GM21576 (cell line): ENCODE measurements around the gene TBC1D32.
"Not testable (repeated sequence)": the region's sequence is repeated elsewhere in the genome, so short reads cannot be mapped to it uniquely, and the experiment has no call there.

ENCODE experiments used
- ATAC-seq: cut with Tn5 transposase; IDR thresholded peaks from one replicate; pipeline ENCODE4 v1.9.1; 2021; ENCODE audit warnings: mild to moderate bottlenecking, moderate library complexity; ENCODE audit not compliant: unreplicated experiment

TBC1D32 gene

DNA sequence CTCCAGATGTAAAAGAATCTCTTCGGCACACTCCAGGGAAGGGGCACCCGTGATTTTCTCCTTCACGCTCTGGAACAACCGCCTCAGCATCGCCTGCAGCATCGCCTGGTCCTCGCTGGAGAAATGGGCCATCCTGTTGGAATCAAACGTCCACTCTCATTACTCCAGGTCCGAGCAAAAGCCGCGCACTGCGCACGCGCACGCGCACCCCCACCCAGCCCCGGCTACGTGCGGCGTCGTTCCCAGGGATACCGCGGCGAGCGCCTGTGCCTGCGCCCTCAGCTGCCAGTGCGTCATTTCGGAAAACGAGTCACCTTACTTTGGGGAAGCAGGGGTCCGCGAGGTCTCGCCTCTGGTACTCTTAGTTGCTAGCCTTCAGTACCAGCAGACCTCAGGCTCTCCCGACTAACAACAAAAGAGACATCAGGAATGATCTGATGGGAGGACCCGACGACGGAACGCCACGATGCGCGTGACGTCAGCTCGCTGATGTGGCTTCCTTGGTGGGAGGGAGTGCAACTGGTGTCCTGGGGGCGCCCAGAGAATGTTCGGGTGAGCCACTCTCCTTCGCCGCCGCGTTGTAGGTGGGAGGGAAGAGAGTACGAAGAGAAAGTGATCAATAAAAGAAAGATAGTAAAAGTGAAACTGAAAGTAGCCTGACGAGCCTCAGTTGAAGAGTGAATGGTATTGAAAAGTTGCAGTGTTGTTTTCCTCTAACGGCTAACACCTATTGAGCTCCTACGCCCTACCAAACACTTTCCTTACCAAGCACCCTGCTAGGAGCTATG, at the start of gene TBC1D32:
TSS of gene TBC1D32 (minus strand) at position 182 of the 788 bp plus-strand sequence. CDS start at position 132, 50 bp downstream.
- ATAC-seq, result peak; percentile 95

DNA sequence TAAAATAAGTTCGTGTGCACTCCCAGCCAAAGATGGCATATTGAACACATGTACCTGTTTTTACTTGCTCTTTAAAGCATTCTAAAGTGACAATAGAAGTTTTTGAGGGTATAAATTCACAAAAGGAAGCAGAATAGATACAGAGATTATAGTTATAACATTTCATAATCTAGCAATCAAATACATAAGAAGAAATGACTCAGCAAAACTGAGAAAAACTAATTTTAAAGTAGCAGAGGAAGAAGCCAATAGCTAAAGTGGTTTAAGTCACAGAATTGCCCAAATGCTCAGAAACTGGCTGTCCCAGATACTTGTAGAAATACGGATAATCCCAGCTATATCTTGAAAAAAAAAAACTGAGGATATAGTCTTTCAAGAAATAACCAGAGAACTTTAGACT, 49.2 kb upstream of the TBC1D32 start:
- ATAC-seq, result no peak

DNA sequence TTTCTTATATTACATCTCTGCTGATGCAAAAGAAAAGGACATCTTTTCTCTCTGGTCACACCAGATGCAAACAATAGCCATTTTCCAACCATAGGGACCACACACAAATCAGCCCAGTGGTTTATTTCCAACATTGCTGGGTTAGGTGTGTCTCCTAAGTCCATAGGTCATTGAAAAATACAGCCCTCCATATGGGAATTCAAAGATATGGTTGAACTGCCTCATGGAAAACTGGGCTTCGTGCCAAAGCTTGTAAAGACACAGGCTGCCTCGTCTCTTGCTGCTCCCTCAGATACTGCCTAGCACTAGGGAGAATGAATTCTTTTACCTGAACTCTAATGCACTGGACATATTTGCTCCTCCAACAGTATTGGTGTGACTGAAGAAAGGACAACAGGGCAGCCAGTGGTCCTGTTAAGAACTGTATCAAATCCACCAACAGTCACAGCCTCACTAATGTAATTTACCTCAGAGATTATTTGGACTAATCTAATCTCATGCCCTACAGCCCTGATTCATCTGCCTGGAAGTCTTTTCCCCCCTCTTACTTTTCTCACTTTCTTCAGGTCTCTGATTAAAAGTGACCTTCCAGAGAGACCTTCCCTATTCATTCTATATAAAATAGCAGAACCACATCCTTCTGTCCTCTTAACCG, 48.3 kb upstream of the TBC1D32 start:
- no peak for ATAC-seq

DNA sequence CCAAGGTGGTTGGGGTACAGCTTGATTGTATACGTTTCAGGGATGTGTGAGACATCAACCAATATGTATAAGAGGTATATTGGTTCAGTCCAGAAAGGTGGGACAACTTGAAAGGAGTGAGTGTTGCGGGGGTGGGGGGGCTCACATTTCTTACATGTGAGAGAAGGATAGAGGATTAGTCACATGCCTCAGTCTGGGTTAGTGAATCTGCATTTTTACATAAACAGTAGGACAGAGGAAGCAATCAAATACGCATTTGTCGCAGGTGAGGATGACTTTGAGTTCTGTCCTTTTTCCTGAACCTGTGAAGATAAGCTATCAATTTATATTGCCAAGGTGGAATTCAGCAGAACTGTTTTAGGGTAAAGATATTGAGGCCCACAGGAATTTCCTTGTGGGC, 42.1 kb upstream of the TBC1D32 start:
- ATAC-seq, result no peak

- not testable (repeated sequence) for ATAC-seq
Observed at GRCh38 chr6:121374219-121374618, 39.9 kb upstream of the TBC1D32 start.

- no peak for ATAC-seq
Observed at GRCh38 chr6:121365536-121366521, 31.5 kb upstream of the TBC1D32 start.

DNA sequence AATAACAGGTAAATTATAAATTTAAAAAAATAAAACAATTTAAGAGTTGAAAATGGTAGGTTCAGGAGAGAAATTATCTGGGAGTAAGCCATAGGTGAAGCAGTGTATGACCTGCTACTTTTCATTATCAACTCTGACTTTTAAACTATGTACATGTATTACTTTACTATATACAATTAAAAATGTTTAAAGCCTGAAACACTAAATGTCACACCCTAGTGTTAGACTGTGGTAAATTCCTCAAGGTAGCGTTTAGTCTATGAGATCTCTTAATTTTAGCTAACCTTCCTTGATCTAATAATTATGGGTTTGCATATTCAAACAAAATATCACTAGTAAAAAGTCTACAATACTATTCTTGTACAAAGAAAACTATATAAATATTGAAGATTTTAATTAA, 22.3 kb upstream of the TBC1D32 start:
- ATAC-seq, result no peak

GRCh38 chr6:121354764-121355163, 20.5 kb upstream of the TBC1D32 start:
- no peak for ATAC-seq

DNA sequence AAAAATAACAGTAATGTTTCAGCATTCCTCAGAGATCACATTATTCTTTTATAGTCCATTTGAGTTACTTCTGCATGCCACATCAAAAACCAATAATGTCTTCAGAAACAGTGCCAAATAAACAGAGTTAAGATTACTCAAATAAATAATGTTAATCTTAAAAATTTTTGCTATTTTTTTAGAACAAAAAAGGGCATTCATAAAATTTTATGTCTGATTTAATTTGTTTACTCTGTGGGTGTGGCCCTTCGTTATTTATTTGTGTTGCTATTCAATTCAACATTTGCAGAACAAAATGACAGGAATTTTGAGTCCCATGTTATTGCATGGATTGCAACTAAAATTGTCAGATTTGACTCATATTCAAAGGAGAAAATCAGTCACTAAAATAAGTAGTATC, 18.7 kb upstream of the TBC1D32 start:
- ATAC-seq, result no peak

DNA sequence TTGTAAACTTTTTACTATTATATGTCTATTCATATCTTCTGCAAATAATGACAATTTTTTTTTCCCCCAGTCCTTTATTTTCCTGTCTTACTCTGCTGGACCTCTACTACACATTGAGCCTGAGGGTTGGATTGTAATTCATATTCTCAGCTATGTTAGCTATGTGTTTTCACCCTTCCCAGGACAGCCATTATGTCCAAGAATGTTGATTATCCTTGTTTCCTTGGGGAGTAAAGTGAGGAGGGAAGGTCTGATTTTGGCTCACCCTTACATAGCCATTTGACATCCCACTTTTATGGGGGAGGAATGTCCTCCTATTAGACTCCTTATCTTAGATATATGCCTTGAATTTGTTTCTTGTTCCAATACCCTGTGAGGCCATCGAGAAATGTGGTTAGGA, 17.6 kb upstream of the TBC1D32 start:
- no peak for ATAC-seq

DNA sequence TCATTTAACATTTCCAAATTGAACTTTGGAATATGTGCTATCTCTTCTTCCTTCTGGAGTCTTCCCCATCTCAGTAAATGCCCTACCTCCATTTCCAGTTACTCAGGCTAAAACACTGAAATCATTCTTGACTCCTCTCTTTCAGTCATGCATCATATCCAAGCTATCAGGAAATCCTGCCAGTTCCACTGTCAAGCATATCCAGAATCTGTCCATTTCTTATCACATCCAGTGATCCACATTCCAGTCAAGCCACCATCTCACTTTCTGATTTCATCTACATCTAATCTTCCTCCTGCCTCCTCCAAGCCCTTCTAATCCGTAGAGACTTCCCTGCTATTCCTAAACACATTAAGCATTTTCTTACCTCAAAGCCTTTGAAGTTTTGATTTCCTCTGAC, 15.3 kb upstream of the TBC1D32 start:
- no peak for ATAC-seq

DNA sequence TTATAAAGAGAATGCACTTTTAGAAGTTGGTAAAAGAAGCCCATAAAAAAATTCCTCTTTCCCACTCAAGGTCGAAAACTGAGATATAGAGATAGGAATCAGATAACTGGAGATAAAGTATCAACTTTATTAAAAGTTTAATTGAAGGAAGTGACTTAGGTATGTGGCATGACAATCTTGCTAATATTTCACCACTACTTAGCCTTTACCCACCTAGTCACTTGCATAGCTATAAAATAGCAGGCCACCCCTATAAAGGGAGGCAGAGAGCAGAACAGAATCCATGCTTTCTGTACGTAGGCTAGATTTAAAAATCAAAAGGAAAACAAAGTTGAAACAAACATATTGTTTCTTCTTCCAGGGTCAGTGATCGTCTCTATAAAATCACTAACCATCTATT, 13.2 kb upstream of the TBC1D32 start:
- ATAC-seq, result no peak

DNA sequence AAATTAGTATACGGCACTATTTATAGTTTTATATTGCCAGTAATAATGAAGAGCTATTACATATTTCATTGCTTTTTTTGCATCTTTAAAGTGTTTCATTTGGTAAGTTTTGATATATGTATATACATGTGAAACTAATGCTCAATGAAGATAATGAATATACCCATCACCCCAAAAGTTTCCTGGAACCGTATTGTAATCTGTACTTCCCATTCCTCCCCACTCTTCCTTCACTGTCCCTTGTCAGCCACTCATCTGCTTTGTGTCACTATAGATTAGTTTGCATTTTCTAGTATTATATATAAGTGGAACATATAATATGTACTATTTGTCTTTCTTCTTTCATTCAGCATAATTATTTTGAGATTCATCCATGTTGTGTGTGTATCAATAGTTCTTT, 10.3 kb upstream of the TBC1D32 start:
- no peak for ATAC-seq

DNA sequence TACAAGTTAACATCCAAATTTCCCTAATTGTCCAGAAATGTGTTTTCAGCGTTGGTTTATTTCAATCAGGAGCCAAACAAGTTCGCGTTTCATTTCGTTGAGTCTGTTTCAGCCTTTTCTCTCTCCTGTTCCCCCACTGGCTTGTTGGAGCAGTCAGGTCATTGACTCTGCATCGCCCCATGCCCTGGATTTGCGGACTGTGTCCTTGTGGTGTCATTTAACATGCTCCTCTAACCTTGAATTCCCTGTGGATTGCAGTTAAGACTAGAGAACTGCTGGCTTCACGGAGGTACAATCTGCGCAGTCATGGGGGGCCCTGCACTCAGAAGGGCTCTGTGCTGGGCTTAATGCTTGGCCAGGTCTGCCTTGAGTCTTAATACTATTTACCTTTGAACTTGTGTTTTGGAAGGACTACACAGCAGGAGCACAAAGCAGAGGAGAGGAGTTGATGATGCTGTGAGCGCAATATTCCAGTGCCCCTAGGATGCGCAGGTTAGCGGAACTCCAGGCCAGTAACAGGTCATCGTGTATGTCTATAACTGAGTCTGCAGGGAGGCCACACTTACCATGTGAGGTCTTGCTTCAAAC, 5.5 kb upstream of the TBC1D32 start:
- no peak for ATAC-seq

GRCh38 chr6:121338956-121339355, 4.7 kb upstream of the TBC1D32 start:
- ATAC-seq, result no peak

GRCh38 chr6:121338366-121338765, 4.1 kb upstream of the TBC1D32 start:
- no peak for ATAC-seq

DNA sequence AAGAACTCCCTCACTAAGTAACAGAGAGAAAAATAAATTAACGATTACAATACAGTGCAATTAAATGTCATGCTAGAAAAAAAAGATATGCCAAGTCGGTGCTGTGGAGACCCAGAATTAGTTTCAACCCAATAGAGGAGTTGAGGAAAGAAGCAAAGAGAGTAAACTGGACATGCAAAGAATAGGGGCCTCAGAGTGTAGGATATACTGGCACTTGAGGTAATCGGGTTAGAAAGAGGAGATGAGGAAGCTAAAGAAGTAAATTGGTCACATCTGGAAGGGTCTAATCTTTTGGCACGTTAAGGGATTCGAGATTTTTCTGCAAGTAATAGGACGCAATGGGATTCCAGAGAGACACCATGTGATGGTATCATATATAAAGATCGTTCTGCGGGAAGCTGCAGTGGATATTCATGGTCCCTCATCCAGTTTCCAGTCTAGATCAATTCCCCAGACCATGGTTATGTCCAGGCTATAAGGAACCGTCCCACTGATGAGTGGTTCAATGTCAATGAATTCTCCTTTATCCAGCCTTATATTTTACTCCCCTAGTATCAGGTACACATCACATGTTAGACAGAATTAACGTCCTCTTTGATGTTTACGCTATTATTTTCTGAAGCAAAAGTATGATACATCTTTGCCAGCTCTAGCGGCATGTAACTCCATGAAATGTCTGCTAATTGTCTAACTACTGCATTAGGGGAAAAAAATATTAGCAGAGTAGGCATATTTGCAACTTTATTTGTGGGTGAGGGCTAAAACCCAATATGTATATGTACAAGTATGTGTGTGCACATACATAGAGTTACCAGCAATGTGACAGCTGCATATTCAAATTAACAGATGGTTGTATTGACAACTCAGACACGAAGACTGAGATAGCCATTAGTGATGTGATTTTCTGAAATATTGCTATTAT, 1.1 kb upstream of the TBC1D32 start:
- no peak for ATAC-seq

DNA sequence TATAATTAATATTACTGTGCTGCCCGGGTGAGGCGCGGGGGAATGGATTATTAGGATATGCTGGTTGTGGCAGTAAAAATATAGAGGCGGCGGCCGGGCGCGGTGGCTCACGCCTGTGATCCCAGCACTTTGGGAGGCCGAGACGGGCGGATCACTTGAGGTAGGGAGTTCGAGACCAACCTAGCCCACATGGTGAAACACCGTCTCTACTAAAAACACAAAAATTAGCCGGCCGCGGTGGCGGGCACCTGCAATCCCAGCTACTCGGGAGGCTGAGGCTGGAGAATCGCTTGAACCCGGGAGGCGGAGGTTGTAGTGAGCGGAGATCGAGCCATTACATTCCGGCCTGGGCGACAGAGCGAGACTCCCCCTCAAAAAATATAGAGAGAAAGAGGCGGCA, 586 bp downstream of the TBC1D32 start:
- not testable (repeated sequence) for ATAC-seq

DNA sequence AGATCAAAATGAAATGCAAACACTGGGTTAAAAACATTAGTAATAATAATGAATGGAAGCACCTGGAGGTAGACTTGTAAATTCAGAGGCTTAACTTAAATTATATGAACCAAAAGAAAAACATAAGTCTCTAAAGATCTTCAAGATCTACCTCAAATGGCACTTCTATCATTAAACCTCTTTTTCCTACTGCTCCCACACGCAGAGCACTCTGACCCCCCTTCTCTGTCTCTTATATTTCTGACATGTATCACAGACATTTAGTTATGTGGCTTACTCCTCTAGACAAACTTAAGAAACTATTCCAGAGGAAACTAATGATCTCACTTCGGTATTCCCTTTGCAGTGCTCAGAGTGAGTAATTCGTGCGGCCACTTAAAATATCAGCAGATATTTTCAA, 1.1 kb downstream of the TBC1D32 start:
- ATAC-seq, result no peak

DNA sequence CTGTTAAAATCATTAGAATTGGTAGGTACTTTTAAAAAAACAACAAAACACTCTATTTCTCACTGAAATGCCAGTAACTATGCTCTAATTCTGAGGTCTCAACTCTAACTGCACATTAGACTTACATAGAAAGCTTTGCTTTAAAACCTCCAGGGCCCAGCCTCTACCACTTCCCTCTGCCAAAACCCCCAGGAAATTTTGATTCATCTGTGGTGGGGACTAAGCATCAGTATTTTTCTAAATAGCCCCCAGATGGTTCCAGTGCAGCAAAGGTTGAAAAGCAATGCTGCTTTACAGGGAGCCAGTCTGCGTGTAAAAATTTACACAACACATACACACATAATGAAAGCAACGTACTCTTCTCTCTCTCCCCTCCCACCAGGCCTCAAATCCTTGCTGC, 3.8 kb downstream of the TBC1D32 start:
- ATAC-seq, result no peak
